Ascending aorta (tissue), 2 donors: Measurements from ENCODE around the gene TMEM250. TPM values are rescaled to one million over a fixed set of nuclear protein-coding genes. Genes with fewer than 3 reads are reported as not detected.

ENCODE experiments used
- DNase-seq, 2 donors: peaks; one replicate each; pipeline ENCODE4 v3.0.0-alpha.2; 2019; ENCODE audit warnings: low spot score in 2 of 2
- H3K27ac ChIP-seq, 2 donors: fragments of 200-600 bp; sonication (generic); one replicate each; pipeline ENCODE4 v1.5.1; 2016 to 2017; ENCODE audit warnings: mild to moderate bottlenecking in 1 of 2
- H3K27me3 ChIP-seq: fragments of 200-600 bp; sonication (generic); one replicate; pipeline ENCODE4 v1.5.1; 2017
- H3K36me3 ChIP-seq, 2 donors: fragments of 200-600 bp; sonication (generic); one replicate each; pipeline ENCODE4 v1.5.1; 2016
- H3K4me1 ChIP-seq, 2 donors: fragments of 200-600 bp; sonication (generic); one replicate each; pipeline ENCODE4 v1.5.1; 2016 to 2017; ENCODE audit warnings: mild to moderate bottlenecking in 1 of 2
- H3K4me3 ChIP-seq, 2 donors: fragments of 200-600 bp; sonication (generic); one replicate each; pipeline ENCODE4 v1.5.1; 2016 to 2017; ENCODE audit warnings: mild to moderate bottlenecking in 1 of 2
- H3K9me3 ChIP-seq, 2 donors: fragments of 200-600 bp; sonication (generic); one replicate each; pipeline ENCODE4 v1.5.1; 2016
- intact Hi-C: fragments of 100-400 bp; cut with DNase I; formaldehyde crosslinking; loops from one replicate; pipeline ENCODE4 v1.15.1; 2023
- total RNA-seq: library from RNA; depleted of rRNA; stranded (reverse); fragments of >200 nt; gene quantifications from one replicate; pipeline ENCODE4 v1.1.0, GENCODE V29; 2016
- TF ChIP-seq, protein P1 (sequence below), 3 experiments: fragments of 200-600 bp in 2 of 3; fragments of 450-650 bp in 1 of 3; sonication (generic) in 2 of 3; IDR thresholded peaks; one replicate each; pipeline ENCODE4 v1.5.1; 2016 to 2019; ENCODE audit warnings: antibody characterized with exemption in 3 of 3, mild to moderate bottlenecking in 1 of 3, moderate library complexity in 1 of 3

Gene TMEM250
- total RNA-seq, 1 donor from 2014 or later: 80.3 TPM

DNA sequence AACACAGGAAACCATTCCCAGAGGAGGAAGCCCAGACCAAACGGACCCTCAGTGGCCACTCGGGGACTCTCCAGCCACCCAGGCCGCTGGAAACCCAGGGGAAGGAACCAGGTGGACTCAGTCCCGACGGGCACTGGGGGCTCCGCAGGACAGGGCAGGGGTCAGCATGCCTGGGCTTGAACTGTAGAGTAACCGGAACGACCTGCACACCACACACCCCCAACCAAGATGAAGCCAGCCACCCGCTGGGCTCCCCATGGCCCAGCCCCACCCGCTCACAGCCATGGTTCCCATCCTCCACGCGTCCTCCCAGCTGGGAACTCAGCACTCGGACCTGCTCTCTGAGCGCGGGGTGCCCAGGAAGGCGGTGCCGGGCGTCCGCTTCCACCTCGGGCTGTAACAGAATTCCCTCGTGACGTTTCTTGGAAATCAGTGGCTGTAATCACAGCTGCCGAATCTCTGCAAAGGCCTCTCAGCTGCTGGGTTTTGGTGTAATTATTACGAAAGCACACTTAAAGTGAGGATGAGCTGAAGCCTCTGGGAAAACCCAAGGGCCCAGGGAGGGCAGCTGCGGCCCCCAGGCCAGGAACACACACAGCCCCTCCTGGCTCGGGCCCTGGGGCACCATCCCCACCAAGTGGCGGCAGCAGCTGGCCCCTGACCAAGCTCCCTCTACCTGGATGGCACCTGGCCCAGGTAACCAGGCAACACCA lies 37.4 kb downstream of the TMEM250 start:
- H3K4me3 ChIP-seq: no peak overlapping the region
- no peaks in the 10 kb centered on the region for H3K36me3 ChIP-seq
- intact Hi-C loops: no loop called here
- no peaks in the 10 kb centered on the region for H3K27me3 ChIP-seq
- no peak overlapping the region for H3K27ac ChIP-seq
- no peak for DNase-seq
- H3K9me3 ChIP-seq: no peaks in the 10 kb centered on the region
- TF ChIP-seq, protein P1, sequence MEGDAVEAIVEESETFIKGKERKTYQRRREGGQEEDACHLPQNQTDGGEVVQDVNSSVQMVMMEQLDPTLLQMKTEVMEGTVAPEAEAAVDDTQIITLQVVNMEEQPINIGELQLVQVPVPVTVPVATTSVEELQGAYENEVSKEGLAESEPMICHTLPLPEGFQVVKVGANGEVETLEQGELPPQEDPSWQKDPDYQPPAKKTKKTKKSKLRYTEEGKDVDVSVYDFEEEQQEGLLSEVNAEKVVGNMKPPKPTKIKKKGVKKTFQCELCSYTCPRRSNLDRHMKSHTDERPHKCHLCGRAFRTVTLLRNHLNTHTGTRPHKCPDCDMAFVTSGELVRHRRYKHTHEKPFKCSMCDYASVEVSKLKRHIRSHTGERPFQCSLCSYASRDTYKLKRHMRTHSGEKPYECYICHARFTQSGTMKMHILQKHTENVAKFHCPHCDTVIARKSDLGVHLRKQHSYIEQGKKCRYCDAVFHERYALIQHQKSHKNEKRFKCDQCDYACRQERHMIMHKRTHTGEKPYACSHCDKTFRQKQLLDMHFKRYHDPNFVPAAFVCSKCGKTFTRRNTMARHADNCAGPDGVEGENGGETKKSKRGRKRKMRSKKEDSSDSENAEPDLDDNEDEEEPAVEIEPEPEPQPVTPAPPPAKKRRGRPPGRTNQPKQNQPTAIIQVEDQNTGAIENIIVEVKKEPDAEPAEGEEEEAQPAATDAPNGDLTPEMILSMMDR (IDR thresholded peaks at IDR 0.05): no peak
- peaks cover 15 to 43% of the 10 kb centered on the region in 2 donors for H3K4me1 ChIP-seq

- Histone ChIP-seq H3K4me3 (no peak overlapping the region), H3K4me1 (peaks cover 11 to 39% of the 10 kb centered on the region in 2 donors), H3K27me3 (no peaks in the 10 kb centered on the region), H3K9me3 (no peaks in the 10 kb centered on the region), H3K27ac (no peak overlapping the region), H3K36me3 (no peaks in the 10 kb centered on the region)
- TF ChIP-seq, protein P1 (IDR thresholded peaks at IDR 0.05): no peak
- DNase-seq: no peak
- intact Hi-C loops: no loop called here
Measured at GRCh38 chr9:136080716-136081112, 38.0 kb downstream of the TMEM250 start.

GRCh38 chr9:136079916-136080246 lies 38.8 kb downstream of the TMEM250 start:
- no peak for DNase-seq
- H3K27me3 ChIP-seq: no peaks in the 10 kb centered on the region
- no peaks in the 10 kb centered on the region for H3K9me3 ChIP-seq
- intact Hi-C loops: no loop called here
- H3K4me3 ChIP-seq: no peak overlapping the region
- peak overlapping the region; percentile 45 to 65 for H3K27ac ChIP-seq
- H3K4me1 ChIP-seq: peaks cover 11 to 34% of the 10 kb centered on the region in 2 donors
- TF ChIP-seq, protein P1 (IDR thresholded peaks at IDR 0.05): no peak
- H3K36me3 ChIP-seq: peaks cover 0 to 7% of the 10 kb centered on the region in 2 donors

DNA sequence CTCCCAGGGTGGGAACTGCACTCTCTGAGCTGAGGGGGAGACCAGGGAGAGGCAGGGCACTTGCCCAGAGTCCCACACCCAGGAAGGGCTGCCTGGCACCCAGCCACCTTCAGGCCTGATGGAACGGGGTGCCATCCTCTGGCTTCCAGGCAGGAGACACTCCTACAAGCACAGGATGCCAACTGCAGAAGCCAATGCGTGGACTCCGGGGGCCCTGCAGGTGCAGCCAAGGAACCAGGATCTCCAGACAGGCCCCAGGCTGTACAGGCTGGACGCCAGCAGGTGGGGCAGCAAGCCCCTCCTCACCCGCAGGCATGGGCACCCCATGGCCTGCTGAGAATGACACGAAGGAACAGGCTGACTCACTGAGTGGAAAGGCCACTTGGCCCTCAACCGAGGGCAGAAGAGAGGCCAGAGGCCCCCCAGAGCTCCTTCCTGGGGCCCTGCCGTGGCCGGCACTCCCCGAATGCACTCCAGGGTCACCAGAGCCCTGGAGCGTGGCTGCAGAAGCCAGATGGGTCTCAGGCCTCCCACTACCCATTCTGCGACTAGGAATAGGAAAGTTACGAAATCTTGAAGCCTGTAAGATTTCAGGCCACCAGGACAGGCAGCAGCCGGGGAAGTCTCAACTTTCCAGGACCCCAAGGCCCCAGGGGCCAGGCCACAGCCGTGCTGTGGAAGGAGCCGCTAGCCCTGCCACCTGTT lies 39.3 kb downstream of the TMEM250 start:
- Histone ChIP-seq H3K27me3 (no peaks in the 10 kb centered on the region), H3K27ac (peak overlapping the region; percentile 45 to 65), H3K36me3 (peaks cover 2 to 12% of the 10 kb centered on the region in 2 donors), H3K4me3 (no peak overlapping the region), H3K4me1 (peaks cover 11 to 34% of the 10 kb centered on the region in 2 donors), H3K9me3 (no peaks in the 10 kb centered on the region)
- TF ChIP-seq, protein P1 (IDR thresholded peaks at IDR 0.05): no peak
- no peak for DNase-seq
- intact Hi-C loops: no loop called here

GRCh38 chr9:136078498-136079011 lies 40.1 kb downstream of the TMEM250 start:
- H3K4me3 ChIP-seq: no peak overlapping the region
- TF ChIP-seq, protein P1 (IDR thresholded peaks at IDR 0.05): no peak
- no peak for DNase-seq
- intact Hi-C loops: no loop called here
- peaks cover 11 to 34% of the 10 kb centered on the region in 2 donors for H3K4me1 ChIP-seq
- H3K36me3 ChIP-seq: peaks cover 2 to 12% of the 10 kb centered on the region in 2 donors
- H3K9me3 ChIP-seq: no peaks in the 10 kb centered on the region
- H3K27ac ChIP-seq: peak overlapping the region in 1 of 2 donors; percentile 65
- no peaks in the 10 kb centered on the region for H3K27me3 ChIP-seq
